HepG2 (cell line): ENCODE data around the gene ZNF17. TPM values are rescaled to one million over a fixed set of nuclear protein-coding genes. Genes with fewer than 3 reads are reported as not detected.

Experiments used
- ATAC-seq: fragments of 200-7000 bp; cut with Tn5 transposase; 3 replicates; pipeline ENCODE4 v1.9.1; 2020; ENCODE audit warnings: mild to moderate bottlenecking, moderate library complexity
- BruUV-seq: library from RNA; stranded (reverse); fragments of 400-500 nt; replicated peaks from 2 replicates; lab custom pipeline; 2021; lab: Mats Ljungman, UMichigan
- CTCF ChIA-PET: fragments of 300-600 bp; formaldehyde crosslinking; extraction: SDS; loops from one replicate; lab custom pipeline; 2021; ENCODE audit warnings: low total read pairs, inconsistent platforms, low intra/inter-chr PET ratio; lab: Yijun Ruan, JAX
- POLR2A ChIA-PET: fragments of 350-600 bp; sonication (Branson Sonifier 250); formaldehyde crosslinking; loops from one replicate; lab custom pipeline; 2020; ENCODE audit warnings: antibody characterized with exemption, inconsistent platforms; lab: Yijun Ruan, JAX
- DNase-seq: peaks from one replicate; pipeline ENCODE4 v3.0.0-alpha.2; 2015; ENCODE audit warnings: low spot score
- FAIRE-seq: peaks from 3 replicates; lab custom pipeline; 2011; peaks lifted over from hg19 to GRCh38; lab: Jason Lieb, UNC
- H2AFZ ChIP-seq: one replicate; pipeline ENCODE4 v1.6.1; 2011; ENCODE audit warnings: low read length, inconsistent platforms
- H3K27ac ChIP-seq: fragments of 300-600 bp; 3 replicates; pipeline ENCODE4 v1.8.0; 2011; ENCODE audit warnings: mixed run types, mild to moderate bottlenecking, mixed read lengths, low read length, inconsistent platforms; ENCODE audit not compliant: insufficient read depth; ENCODE audit errors: extremely low read length
- H3K27me3 ChIP-seq, 2 experiments: fragments of 200-600 bp in 1 of 2; 2 replicates in 1 of 2; 3 replicates in 1 of 2; pipeline versions ENCODE4 v1.6.0 to v1.8.0; 2011; ENCODE audit warnings: low read length in 2 of 2, mild to moderate bottlenecking in 2 of 2, moderate library complexity in 2 of 2, inconsistent platforms in 1 of 2; ENCODE audit not compliant: insufficient read depth in 2 of 2, control insufficient read depth in 1 of 2
- H3K36me3 ChIP-seq, 2 experiments: fragments of 200-600 bp in 1 of 2; replicated peaks in 1 of 2; 2 replicates in 1 of 2; 3 replicates in 1 of 2; pipeline versions ENCODE4 v1.5.1 to v1.8.0; 2011; ENCODE audit warnings: low read length in 2 of 2, inconsistent platforms in 1 of 2; ENCODE audit not compliant: insufficient read depth in 2 of 2, control insufficient read depth in 1 of 2
- H3K4me1 ChIP-seq: 2 replicates; pipeline ENCODE4 v1.5.1; 2012; ENCODE audit warnings: low read length, inconsistent platforms; ENCODE audit not compliant: insufficient read depth
- H3K4me2 ChIP-seq: 2 replicates; pipeline ENCODE4 v1.6.0; 2011; ENCODE audit warnings: low read depth, low read length, inconsistent platforms
- H3K4me3 ChIP-seq, 3 experiments: fragments of 200-600 bp in 1 of 3; sonication (generic), shearing (Covaris generic) in 1 of 3; replicated peaks in 1 of 3; 2 replicates each; pipeline ENCODE4 v1.5.1; 2011 to 2016; ENCODE audit warnings: low read length in 3 of 3, inconsistent platforms in 2 of 3, low read depth in 2 of 3, mild to moderate bottlenecking in 2 of 3, control low read depth in 1 of 3, mixed read lengths in 1 of 3; ENCODE audit not compliant: insufficient read depth in 1 of 3
- H3K79me2 ChIP-seq: one replicate; pipeline ENCODE4 v1.6.1; 2011; ENCODE audit warnings: low read length, inconsistent platforms; ENCODE audit not compliant: insufficient read depth
- H3K9ac ChIP-seq: 2 replicates; pipeline ENCODE4 v1.6.0; 2011; ENCODE audit warnings: mild to moderate bottlenecking, low read depth, low read length, inconsistent platforms; ENCODE audit not compliant: insufficient read depth
- H3K9me3 ChIP-seq: 2 replicates; pipeline ENCODE4 v1.5.1; 2012; ENCODE audit warnings: mild to moderate bottlenecking, low read length
- H4K20me1 ChIP-seq: 2 replicates; pipeline ENCODE4 v1.6.0; 2011; ENCODE audit warnings: inconsistent platforms, mild to moderate bottlenecking, low read length, moderate library complexity; ENCODE audit not compliant: insufficient read depth
- ADNP ChIP-seq: sonication (generic); formaldehyde crosslinking; IDR thresholded peaks from 2 replicates; pipeline ENCODE4 v1.4.0; 2020; ENCODE audit warnings: missing genetic modification reagents
- ATF1 ChIP-seq: IDR thresholded peaks from 2 replicates; pipeline ENCODE4 v1.6.1; 2016; ENCODE audit warnings: mild to moderate bottlenecking, control low read depth
- DRAP1 ChIP-seq: IDR thresholded peaks from 2 replicates; pipeline ENCODE4 v1.6.1; 2016; ENCODE audit warnings: missing genetic modification reagents, missing compliant biosample characterization
- GATAD1 ChIP-seq: IDR thresholded peaks from 2 replicates; pipeline ENCODE4 v1.6.1; 2016; ENCODE audit warnings: missing genetic modification reagents, missing compliant biosample characterization
- IRF9 ChIP-seq: sonication (generic); formaldehyde crosslinking; IDR thresholded peaks from 2 replicates; pipeline ENCODE4 v1.8.0; 2022; ENCODE audit warnings: missing genetic modification reagents, mild to moderate bottlenecking, borderline replicate concordance
- JUND ChIP-seq: sonication (generic); formaldehyde crosslinking; IDR thresholded peaks from 2 replicates; pipeline ENCODE4 v1.8.0; 2022; ENCODE audit warnings: mild to moderate bottlenecking, missing genetic modification reagents
- KDM1A ChIP-seq: IDR thresholded peaks from 2 replicates; pipeline ENCODE4 v1.6.1; 2016; ENCODE audit warnings: missing compliant biosample characterization
- KDM4B ChIP-seq: sonication (generic); formaldehyde crosslinking; IDR thresholded peaks from 2 replicates; pipeline ENCODE4 v1.4.0; 2020; ENCODE audit warnings: missing genetic modification reagents
- NR2F6 ChIP-seq, 2 experiments: IDR thresholded peaks; 2 replicates each; pipeline ENCODE4 v1.6.1; 2016; ENCODE audit warnings: antibody characterized with exemption in 1 of 2, mild to moderate bottlenecking in 1 of 2
- ONECUT2 ChIP-seq: sonication (generic); formaldehyde crosslinking; IDR thresholded peaks from 2 replicates; pipeline ENCODE4 v1.4.0; 2020; ENCODE audit warnings: missing genetic modification reagents
- POLR2G ChIP-seq: fragments of 200-400 bp; formaldehyde crosslinking; IDR thresholded peaks from 2 replicates; pipeline ENCODE4 v1.6.1; 2018; ENCODE audit warnings: mild to moderate bottlenecking, low read depth, low read length, moderate library complexity
- RCOR2 ChIP-seq: IDR thresholded peaks from 2 replicates; pipeline ENCODE4 v1.6.1; 2016; ENCODE audit warnings: missing biosample characterization, missing genetic modification reagents
- RFX1 ChIP-seq: fragments of 450-650 bp; IDR thresholded peaks from 2 replicates; pipeline ENCODE4 v1.6.1; 2017
- TBP ChIP-seq: sonication (generic); formaldehyde crosslinking; IDR thresholded peaks from 2 replicates; pipeline ENCODE4 v1.5.0; 2020; ENCODE audit warnings: missing genetic modification reagents
- TEAD2 ChIP-seq: sonication (generic); formaldehyde crosslinking; IDR thresholded peaks from 2 replicates; pipeline ENCODE4 v1.9.0; 2021; ENCODE audit warnings: missing genetic modification reagents
- TGIF2 ChIP-seq: IDR thresholded peaks from 2 replicates; pipeline ENCODE4 v1.6.1; 2016; ENCODE audit warnings: control low read depth, missing compliant biosample characterization
- ZBTB43 ChIP-seq: sonication (generic); formaldehyde crosslinking; conservative IDR thresholded peaks from 2 replicates; pipeline ENCODE4 v1.4.0; 2020; ENCODE audit warnings: missing genetic modification reagents
- ZFP37 ChIP-seq: sonication (generic); formaldehyde crosslinking; IDR thresholded peaks from 2 replicates; pipeline ENCODE4 v1.4.0; 2020; ENCODE audit warnings: missing genetic modification reagents, borderline replicate concordance
- ZNF335 ChIP-seq: sonication (generic); formaldehyde crosslinking; IDR thresholded peaks from 2 replicates; pipeline ENCODE4 v1.4.0; 2020; ENCODE audit warnings: missing genetic modification reagents
- WGBS: methylation state at CpG from one replicate; pipeline ENCODE4 v1.1.6; 2017; ENCODE audit warnings: low lambda C conversion rate; 5-methylcytosine and 5-hydroxymethylcytosine counted together
- in situ Hi-C: cut with HindIII; loops from 2 replicates; pipeline ENCODE4 v1.10.0; 2017; ENCODE audit warnings: low pct_unique_long_range_greater_than_20kb; ENCODE audit not compliant: extremely low pct_ligation_motif_present
- intact Hi-C: fragments of 100-400 bp; cut with micrococcal nuclease; formaldehyde crosslinking; loops from one replicate; pipeline ENCODE4 v1.10.0; 2022; ENCODE audit not compliant: unreplicated experiment
- polyA plus RNA-seq, 8 experiments: library from polyadenylated mRNA; depleted of rRNA in 3 of 8; stranded (reverse) in 7 of 8; unstranded in 1 of 8; fragments of >200 nt; fragmentation: Illumina TruSeq in 4 of 8; extraction: Trizol in 4 of 8; gene quantifications; 2 replicates each; pipeline versions ENCODE4 v1.2.1 to v1.2.3, GENCODE V29; 2011 to 2016; ENCODE audit warnings: low read depth in 4 of 8, missing spikeins in 1 of 8, mixed read lengths in 1 of 8; ENCODE audit not compliant: insufficient read depth in 1 of 8
- total RNA-seq, 5 experiments: library from RNA; depleted of rRNA; stranded (reverse); fragments of >200 nt; fragmentation: Illumina TruSeq; extraction: Trizol; gene quantifications; 2 replicates each; pipeline ENCODE4 v1.2.3, GENCODE V29; 2016; ENCODE audit warnings: low read depth in 1 of 5

ZNF17 gene
- total and polyA plus RNA-seq, 2 of the 13 experiments (the other 11 are each of a cell fraction or from before 2014, with no cell fraction given) = 3.7 to 10.1 TPM

- peak; percentile 50; the same call in 1 of the 2 replicates for TF ChIP-seq ONECUT2 (CRISPR knock-in tag)
Measured at GRCh38 chr19:57434386-57435061, 23.6 kb downstream of the ZNF17 start (continued).

GRCh38 chr19:57435062-57435978, 24.4 kb downstream of the ZNF17 start, which contains the start of gene ZNF749:
Gene ZNF749 (plus strand): TSS chr19:57435325. CDS start chr19:57435579, 254 bp downstream.
- CTCF ChIA-PET = no interaction called here
- ATAC-seq (peak; percentile 96), FAIRE-seq (peak; percentile 96), DNase-seq (peak; percentile 98)
- in situ Hi-C loops = no loop called here
- H3K4me1 ChIP-seq = peaks cover 22% of the 10 kb centered on the region
- peaks cover 49% of the 10 kb centered on the region for H3K79me2 ChIP-seq
- POLR2A ChIA-PET = interaction anchor here (0.5 to 2.0 kb wide), 11 partner anchors 15 to 595 kb away, joined by 3 to 9 read pairs (median 3); partner anchors contain the start of genes PEG3, ZIM2, ZNF304 and ZNF419
- H3K4me2 ChIP-seq = peak within 1 kb of the TSS; percentile 87
- H3K9ac ChIP-seq = peak within 1 kb of the TSS; percentile 80
- intact Hi-C loops = loop anchor here (2.0 kb wide), 1 partner anchor 29 kb away; no protein-coding TSS in a partner anchor
- H3K27me3 ChIP-seq = no peaks in the 10 kb centered on the region; a peak in 1 of 5 replicates
- peak within 1 kb of the TSS; percentile 75 for H3K27ac ChIP-seq
- H3K36me3 ChIP-seq = peaks cover 4 to 10% of the 10 kb centered on the region in 2 experiments
- no peaks in the 10 kb centered on the region for H3K9me3 ChIP-seq
- H4K20me1 ChIP-seq = peaks cover 4% of the 10 kb centered on the region; the same call in 1 of the 2 replicates
- WGBS = under 1% methylated on average over 42 of the region's 61 CpGs
- BruUV-seq = TSS peak; percentile 71
- peak within 1 kb of the TSS; percentile 89 for H2AFZ ChIP-seq
- H3K4me3 ChIP-seq = peak within 1 kb of the TSS; percentile 83 to 98 (median 88)
- TF ChIP-seq TBP (CRISPR knock-in tag) (no peak), NR2F6 (IDR thresholded peaks at IDR 0.05) (no peak), NR2F6 (CRISPR knock-in tag; IDR thresholded peaks at IDR 0.05) (no peak; the same call in 1 of the 2 replicates), POLR2G (peak; percentile 90), KDM1A (CRISPR knock-in tag) (no peak), ZNF335 (peak; percentile 64; the same call in 1 of the 2 replicates), ATF1 (CRISPR knock-in tag) (peak; percentile 93), TEAD2 (CRISPR knock-in tag) (no peak), GATAD1 (CRISPR knock-in tag) (peak; percentile 88), ZBTB43 (no peak), IRF9 (CRISPR knock-in tag) (0 out of 2 replicates have a peak, but pooled peaks have one; percentile 40), DRAP1 (CRISPR knock-in tag) (peak; percentile 77; the same call in 1 of the 2 replicates), JUND (CRISPR knock-in tag) (no peak), TGIF2 (0 out of 2 replicates have a peak, but pooled peaks have one; percentile 15), ZFP37 (CRISPR knock-in tag) (no peak), RFX1 (no peak), RCOR2 (CRISPR knock-in tag) (no peak), ADNP (CRISPR knock-in tag) (no peak), KDM4B (CRISPR knock-in tag) (peak; percentile 48; the same call in 1 of the 2 replicates)
